ENCODE measurements around the gene TPP1.

Gene TPP1

DNA sequence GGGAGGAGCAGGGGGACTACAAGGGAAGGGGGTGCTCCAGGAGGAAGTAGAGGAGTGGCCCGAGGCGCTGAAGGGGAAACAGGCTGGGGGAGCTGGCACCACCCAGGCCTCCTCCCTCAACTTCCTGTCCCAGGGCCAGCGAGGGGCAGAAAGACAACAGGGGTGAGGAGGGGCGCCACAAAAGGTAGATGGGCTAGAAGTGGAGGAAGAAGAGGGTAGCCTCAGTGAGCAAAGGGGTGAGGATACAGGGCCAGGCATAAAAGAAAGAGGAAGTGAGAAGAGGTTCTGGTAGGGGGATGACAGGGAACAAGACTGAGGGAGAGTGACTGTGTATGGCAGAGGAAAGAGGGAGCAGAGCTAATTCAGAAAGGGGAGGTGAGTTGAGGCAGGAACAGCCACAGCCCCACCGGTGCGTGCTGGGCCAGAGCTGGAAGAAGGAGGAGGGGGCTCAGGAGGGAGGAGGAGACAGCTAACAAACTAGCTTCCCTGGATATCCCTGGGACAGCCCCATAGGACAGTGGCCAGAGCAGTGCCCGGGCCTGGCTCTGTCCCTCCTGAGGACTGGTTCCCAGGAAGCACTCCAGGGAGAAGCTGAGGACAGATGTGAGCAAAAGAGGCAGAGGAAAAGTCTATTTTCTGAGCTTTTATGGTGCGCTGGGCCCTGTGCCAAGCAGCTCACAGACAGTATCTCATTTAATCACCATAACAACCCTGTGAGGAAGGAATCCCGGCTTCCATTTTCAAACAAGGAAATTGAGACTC lies 27.9 kb upstream of the TPP1 start:
- DNase-seq = no peak

- DNase-seq = no peak
Observed at GRCh38 chr11:6646576-6646917, 27.3 kb upstream of the TPP1 start.

- DNase-seq = no peak
Observed at GRCh38 chr11:6646071-6646470, 26.8 kb upstream of the TPP1 start.

GRCh38 chr11:6642957-6643356 lies 23.7 kb upstream of the TPP1 start:
- no peak for DNase-seq

GRCh38 chr11:6640985-6641701 lies 21.9 kb upstream of the TPP1 start:
- DNase-seq = no peak

DNA sequence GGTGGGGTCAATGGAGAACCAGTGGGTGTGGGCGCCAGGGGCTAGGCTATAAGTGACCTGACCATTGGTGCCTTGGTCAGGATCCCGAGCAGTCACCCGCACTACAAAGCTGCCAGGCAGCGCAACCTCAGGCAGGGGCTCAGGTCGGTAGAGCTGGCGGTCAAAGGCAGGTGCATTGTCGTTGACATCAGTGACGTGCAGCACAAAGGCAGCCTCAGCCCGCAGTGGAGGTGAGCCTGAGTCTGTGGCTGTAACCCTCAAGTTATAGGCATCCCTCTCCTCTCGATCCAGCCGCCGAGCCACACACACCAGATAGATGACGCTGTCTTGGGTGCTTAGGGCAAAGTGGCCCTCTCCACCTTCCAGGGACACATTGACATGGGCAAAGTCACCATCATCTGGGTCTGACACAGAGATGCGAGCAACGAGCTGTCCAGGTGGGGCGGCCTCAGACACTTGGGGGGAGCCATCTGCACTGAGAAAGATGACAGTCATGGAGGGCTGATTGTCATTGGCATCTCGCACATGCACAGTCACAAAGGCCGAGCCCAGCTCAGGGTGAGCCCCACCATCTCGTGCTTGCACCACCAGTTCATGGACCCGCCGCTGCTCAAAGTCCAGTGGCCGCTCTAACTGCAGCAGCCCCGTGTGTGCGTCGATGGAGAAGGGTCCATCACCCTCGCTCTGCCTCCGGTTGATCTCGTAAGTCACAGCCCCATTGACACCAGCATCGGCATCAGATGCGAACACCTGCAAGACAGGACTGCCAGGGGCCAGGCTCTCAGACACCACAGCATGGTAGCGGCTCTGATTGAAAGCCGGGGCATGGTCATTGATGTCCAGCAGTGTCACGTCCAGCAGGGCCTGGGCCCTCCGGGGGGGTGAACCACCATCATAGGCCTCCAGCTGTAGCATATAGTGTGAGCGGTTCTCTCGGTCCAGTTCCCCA lies 21.1 kb upstream of the TPP1 start:
- no peak for DNase-seq

DNA sequence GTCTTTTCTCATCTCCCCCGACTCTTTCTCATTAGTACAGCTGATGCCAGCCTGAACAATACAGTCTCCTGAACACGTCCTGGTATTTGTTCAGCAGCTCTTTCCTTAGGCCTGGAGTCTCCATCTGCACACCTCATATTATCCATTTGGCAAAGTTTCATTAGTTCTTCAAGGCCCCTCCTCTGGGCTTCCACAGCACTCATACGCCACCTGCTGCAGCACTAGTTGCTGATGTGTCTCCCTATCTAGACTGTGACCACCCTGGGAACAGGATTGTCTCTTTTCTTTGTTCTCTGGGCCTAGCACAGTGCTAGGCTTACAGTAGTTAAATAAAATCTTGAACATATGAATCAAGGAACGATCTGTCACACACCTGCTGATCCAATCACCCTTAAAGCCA lies 19.2 kb upstream of the TPP1 start:
- no peak for DNase-seq

GRCh38 chr11:6637871-6638270 lies 18.6 kb upstream of the TPP1 start:
- DNase-seq = no peak

DNA sequence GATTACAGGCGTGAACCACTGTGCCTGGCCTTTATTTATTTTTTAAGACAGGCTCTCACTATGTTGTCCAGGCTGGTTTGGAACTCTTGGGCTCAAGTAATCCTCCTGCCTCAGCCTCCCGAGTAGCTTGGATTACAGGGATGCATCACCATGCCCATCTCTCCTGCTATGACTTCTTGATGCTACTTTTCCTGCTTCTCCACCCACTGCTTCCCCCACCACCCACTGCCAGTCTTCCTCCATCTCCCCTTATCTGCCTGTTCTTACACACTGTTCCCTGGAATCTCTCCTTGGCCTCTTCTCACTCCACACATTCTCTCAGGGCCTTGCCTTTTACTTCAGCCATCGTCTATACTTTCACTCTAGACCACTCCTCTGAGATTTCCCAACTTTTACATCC lies 17.3 kb upstream of the TPP1 start:
- DNase-seq = no peak

GRCh38 chr11:6635082-6635932 lies 16.1 kb upstream of the TPP1 start:
- DNase-seq = no peak

DNA sequence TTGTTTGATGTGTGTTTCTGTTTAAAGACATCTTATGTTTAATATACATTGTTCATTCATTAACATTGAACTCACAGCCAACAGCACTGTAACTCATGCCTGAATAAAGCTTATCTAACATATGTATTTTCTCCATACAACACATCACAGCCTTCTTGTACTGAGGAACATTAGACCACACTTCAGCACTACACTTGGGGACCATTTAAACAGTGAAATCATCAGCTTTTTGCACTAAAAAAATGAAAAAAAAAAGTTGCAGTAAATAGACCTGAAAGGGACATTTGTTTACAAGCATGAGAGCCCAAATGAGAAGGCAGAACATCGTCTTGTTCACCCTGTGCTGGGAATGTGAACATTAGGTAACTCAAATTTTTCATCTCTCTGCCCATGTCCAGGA lies 15.3 kb upstream of the TPP1 start:
- no peak for DNase-seq

DNA sequence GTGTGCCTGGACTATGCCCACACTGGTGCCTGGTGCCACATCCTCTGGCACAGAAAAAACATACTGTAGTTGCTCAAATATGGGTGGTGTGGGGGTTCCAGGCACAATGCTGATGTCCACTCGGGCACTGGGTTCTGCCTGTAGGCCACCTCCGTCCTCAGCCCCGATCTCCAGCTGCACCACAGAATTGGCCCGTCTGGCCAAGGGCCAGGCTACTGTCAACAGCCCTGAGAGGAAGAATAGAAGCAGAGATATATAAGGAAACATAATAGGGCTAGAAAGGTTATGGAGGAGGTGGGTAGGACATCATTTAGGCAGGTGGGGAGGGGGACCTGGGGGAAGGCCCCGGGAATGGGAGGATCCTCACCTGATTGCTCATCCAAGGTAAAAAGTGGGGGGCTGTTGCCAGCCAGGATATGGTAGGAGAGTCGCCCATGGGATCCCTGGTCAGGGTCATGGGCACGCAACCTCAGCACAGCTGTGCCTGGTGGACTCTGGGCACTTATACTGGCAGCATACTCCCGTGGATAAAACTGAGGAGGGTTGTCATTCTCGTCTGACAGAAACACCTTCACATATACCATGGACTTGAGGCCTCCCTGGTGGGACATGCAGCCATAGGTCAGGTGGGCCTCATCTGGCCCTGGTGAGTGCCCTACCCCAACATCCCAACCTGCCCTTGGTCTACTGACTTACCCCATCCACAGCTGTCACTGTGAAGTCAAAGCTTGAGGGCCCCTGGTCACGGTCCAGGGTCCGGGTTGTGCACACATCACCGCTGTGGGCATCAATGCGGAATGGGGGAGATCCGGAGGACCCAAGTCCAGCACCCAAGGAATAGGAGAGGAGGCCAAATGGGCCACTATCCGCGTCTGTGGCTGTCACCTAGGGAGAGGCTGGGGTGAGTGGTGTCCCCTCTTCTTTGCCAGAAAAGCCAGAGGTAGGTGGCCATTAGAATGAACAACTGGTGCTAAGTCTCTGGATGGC lies 14.5 kb upstream of the TPP1 start:
- DNase-seq = no peak

GRCh38 chr11:6632116-6633073 lies 13.2 kb upstream of the TPP1 start:
- no peak for DNase-seq

- no peak for DNase-seq
Observed at GRCh38 chr11:6631361-6631890, 12.2 kb upstream of the TPP1 start.

DNA sequence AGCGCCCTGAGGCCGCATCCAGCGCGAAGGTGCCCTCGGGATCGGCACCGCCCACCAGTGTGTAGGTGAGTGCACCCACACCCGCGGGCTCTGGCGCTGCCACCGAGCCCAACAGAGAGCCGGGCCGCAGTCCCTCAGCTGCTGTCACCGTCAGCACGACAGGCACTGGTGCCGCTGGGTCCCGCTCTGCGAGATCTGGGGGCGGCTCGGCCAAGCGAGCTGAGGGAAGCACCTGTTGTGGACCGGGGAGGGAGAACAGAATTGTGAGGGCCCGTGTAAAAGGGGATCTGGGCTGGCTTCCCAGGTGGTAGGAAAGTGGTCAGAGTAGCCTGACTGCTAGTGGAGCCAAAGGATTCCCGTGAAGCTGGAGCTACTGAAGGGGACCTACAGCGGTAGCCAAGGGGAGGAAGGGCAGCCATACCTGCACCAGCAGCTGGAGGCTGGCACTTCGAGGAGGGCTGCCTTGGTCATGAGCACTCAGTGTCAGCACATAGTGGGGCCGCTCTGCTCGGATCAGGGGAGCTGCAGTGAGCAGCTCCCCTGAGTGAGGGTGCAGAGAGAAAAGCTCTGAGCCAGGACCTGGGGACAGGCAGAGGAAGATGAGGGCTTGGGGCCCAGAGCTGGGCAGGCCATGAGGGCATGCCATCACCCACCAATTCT lies 11.5 kb upstream of the TPP1 start:
- no peak for DNase-seq

DNA sequence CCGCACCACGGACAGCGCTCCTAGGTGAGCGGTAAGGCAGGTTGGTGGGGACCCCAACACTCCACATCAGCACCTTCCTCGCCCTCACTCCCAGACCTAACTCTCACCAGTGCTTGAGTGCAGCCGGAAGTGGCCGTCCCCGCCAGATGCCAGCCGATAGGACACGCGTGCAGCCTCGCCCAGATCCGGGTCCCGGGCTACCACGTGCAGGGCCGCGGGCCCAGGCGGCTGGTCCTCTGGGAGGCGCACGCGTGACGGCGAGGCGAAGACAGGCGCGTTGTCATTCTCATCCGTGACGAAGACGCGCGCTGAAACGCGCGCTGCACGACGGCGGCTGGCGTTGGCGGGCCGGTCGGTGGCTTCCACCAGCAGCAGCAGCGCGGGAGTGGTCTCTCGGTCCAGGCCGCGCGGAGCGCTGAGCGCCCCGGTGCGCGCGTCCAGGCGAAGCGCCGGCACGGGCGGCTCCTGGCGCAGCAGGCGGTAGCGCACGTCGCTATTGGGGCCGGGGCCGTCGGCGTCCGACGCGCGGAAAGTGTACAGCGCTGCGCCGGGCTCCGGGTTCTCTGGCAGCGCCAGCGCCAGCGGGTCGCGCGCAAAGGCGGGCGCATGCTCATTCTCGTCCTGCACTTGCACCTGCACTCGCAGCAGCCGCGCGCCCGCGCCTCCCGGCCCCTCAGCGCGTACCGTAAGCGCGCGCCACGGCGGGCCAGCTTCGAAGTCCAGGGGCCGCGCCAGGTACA lies 10.8 kb upstream of the TPP1 start:
- no peak for DNase-seq

DNA sequence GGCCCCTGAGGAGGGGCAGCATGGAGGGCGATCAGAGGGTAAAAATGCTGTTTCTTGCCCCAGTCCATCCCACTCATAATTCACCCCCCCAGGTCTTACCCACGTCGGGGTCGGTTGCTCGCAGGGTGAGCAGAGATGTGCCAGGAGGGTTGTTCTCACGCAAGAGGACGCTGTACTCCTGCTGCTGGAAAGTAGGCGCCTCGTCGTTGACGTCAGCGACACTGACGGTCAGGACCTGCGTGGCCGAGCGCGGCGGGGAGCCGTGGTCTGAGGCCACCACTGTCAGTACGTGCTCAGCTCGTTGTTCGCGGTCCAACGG lies 10.3 kb upstream of the TPP1 start:
- DNase-seq = no peak

DNA sequence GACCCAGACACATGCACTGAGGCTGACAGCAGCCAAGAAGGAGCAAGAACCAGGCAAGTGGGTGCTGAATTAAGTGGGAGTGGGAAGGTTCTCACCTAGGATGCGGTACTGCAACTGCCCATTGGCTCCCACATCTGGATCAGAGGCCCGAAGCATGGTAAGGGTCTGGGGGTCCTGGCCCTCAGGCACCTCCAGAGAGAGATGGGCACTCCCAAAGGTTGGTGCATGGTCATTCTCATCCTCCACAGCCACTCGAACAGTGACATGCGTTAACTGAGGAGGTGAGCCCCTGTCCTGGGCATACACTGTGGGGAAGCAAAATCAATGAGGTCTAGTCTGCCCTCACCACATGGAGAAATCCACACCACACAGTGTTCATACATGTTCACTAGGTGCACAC lies 9.3 kb upstream of the TPP1 start:
- DNase-seq = no peak

DNA sequence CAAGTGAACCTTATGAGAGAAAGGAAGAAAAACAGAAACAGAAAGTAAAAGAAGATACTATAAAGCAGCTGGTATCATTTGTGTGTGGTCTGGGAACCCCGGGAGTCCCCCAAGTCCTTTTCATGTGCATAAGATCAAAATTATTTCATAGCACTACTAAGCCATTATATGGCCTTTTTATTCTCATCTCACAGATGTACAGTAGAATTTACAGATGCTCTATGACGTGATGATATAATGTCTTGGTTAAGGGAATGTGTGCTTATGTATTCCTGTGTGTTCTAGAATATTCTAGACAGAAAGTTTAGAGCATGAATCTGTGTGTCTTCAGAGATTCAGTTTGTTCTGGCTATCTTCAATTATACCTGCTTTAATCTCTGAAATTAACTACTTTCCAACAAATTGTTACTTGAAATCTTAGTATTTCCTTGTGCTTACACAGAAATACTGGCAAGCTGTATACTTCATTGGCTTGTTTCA lies 8.6 kb upstream of the TPP1 start:
- no peak for DNase-seq
